IMR-90 (cell line): ENCODE results near the gene LPAR2. TPM values are rescaled to one million over a fixed set of nuclear protein-coding genes. Genes with fewer than 3 reads are reported as not detected.

Experiments
- ATAC-seq: fragments of 200-7000 bp; cut with Tn5 transposase; 2 replicates; pipeline ENCODE4 v1.9.1; 2020; ENCODE audit warnings: low read depth, mild to moderate bottlenecking, moderate library complexity
- BruUV-seq: library from RNA; stranded (reverse); fragments of 400-500 nt; replicated peaks from 2 replicates; lab custom pipeline; 2021; lab: Mats Ljungman, UMichigan
- CTCF ChIA-PET: fragments of 300-600 bp; formaldehyde crosslinking; extraction: SDS; loops from one replicate; lab custom pipeline; 2021; ENCODE audit warnings: antibody characterized with exemption; lab: Yijun Ruan, JAX
- POLR2A ChIA-PET: fragments of 300-600 bp; sonication (Branson Sonifier 250); formaldehyde crosslinking; loops from one replicate; lab custom pipeline; 2022; ENCODE audit warnings: antibody characterized with exemption; ENCODE audit not compliant: unreplicated experiment; lab: Charles Lee
- DNase-seq: peaks from one replicate; pipeline ENCODE4 v3.0.0; 2013
- H2AFZ ChIP-seq: replicated peaks from 2 replicates; pipeline ENCODE3; 2013; ENCODE audit warnings: low read length, mild to moderate bottlenecking; ENCODE audit not compliant: poor library complexity
- H2AK5ac ChIP-seq: 2 replicates; pipeline ENCODE4 v1.6.1; 2013; ENCODE audit warnings: low read depth, low read length, inconsistent platforms
- H2AK9ac ChIP-seq: replicated peaks from 2 replicates; pipeline ENCODE3; 2013; ENCODE audit warnings: mild to moderate bottlenecking, low read depth, low read length, moderate library complexity; ENCODE audit not compliant: poor library complexity
- H2BK120ac ChIP-seq: 2 replicates; pipeline ENCODE4 v1.6.1; 2013; ENCODE audit warnings: low read depth, low read length, inconsistent platforms
- H2BK15ac ChIP-seq: 3 replicates; pipeline ENCODE4 v1.6.1; 2013; ENCODE audit warnings: low read depth, low read length, inconsistent platforms
- H2BK20ac ChIP-seq: 2 replicates; pipeline ENCODE4 v1.6.1; 2013; ENCODE audit warnings: low read depth, mild to moderate bottlenecking, inconsistent platforms, low read length, moderate library complexity
- H2BK5ac ChIP-seq: 2 replicates; pipeline ENCODE4 v1.6.1; 2013; ENCODE audit warnings: mild to moderate bottlenecking, low read depth, low read length, inconsistent platforms; ENCODE audit not compliant: poor library complexity, severe bottlenecking
- H3K14ac ChIP-seq: replicated peaks from 2 replicates; pipeline ENCODE4 v1.6.1; 2013; ENCODE audit warnings: low read depth, low read length, inconsistent platforms
- H3K18ac ChIP-seq: 2 replicates; pipeline ENCODE4 v1.6.1; 2013; ENCODE audit warnings: low read depth, low read length, control low read depth
- H3K23ac ChIP-seq: 2 replicates; pipeline ENCODE4 v1.6.1; 2013; ENCODE audit warnings: low read depth, low read length, inconsistent platforms
- H3K27ac ChIP-seq: 2 replicates; pipeline ENCODE4 v1.5.1; 2013; ENCODE audit warnings: mild to moderate bottlenecking, control low read depth, low read length; ENCODE audit not compliant: insufficient read depth
- H3K27me3 ChIP-seq: 2 replicates; pipeline ENCODE4 v1.6.1; 2013; ENCODE audit warnings: low read length; ENCODE audit not compliant: control insufficient read depth, insufficient read depth
- H3K36me3 ChIP-seq: 2 replicates; pipeline ENCODE4 v1.6.1; 2013; ENCODE audit warnings: low read length, mixed read lengths; ENCODE audit not compliant: control insufficient read depth, insufficient read depth
- H3K4ac ChIP-seq: 2 replicates; pipeline ENCODE4 v1.6.1; 2013; ENCODE audit warnings: low read depth, low read length, inconsistent platforms
- H3K4me1 ChIP-seq: 2 replicates; pipeline ENCODE4 v1.6.1; 2013; ENCODE audit warnings: low read length, mixed read lengths; ENCODE audit not compliant: control insufficient read depth, insufficient read depth
- H3K4me2 ChIP-seq: 2 replicates; pipeline ENCODE4 v1.6.1; 2013; ENCODE audit warnings: low read depth, mild to moderate bottlenecking, control low read depth, low read length, moderate library complexity
- H3K4me3 ChIP-seq: 2 replicates; pipeline ENCODE4 v1.5.1; 2013; ENCODE audit warnings: low read depth, mild to moderate bottlenecking, control low read depth, low read length, moderate library complexity; ENCODE audit not compliant: insufficient read depth
- H3K56ac ChIP-seq: 2 replicates; pipeline ENCODE4 v1.6.1; 2013; ENCODE audit warnings: low read length, inconsistent platforms; ENCODE audit not compliant: insufficient read depth; ENCODE audit errors: extremely low read depth
- H3K79me1 ChIP-seq, 2 experiments: 2 replicates each; pipeline ENCODE4 v1.6.1; 2013; ENCODE audit warnings: low read length in 2 of 2, inconsistent platforms in 1 of 2, low read depth in 1 of 2
- H3K9ac ChIP-seq: 2 replicates; pipeline ENCODE4 v1.6.1; 2013; ENCODE audit warnings: low read depth, low read length, control low read depth
- H3K9me1 ChIP-seq: 2 replicates; pipeline ENCODE4 v1.6.1; 2013; ENCODE audit warnings: low read length, inconsistent platforms; ENCODE audit not compliant: insufficient read depth
- H3K9me3 ChIP-seq: 2 replicates; pipeline ENCODE4 v1.6.1; 2013; ENCODE audit warnings: low read length; ENCODE audit not compliant: control insufficient read depth, insufficient read depth
- H4K20me1 ChIP-seq: 2 replicates; pipeline ENCODE4 v1.6.1; 2013; ENCODE audit warnings: low read length, inconsistent platforms; ENCODE audit not compliant: insufficient read depth
- H4K5ac ChIP-seq: 2 replicates; pipeline ENCODE4 v1.6.1; 2013; ENCODE audit warnings: mild to moderate bottlenecking, low read depth, low read length, control low read depth
- H4K8ac ChIP-seq, 2 experiments: 2 replicates each; pipeline ENCODE4 v1.6.1; 2013; ENCODE audit warnings: low read depth in 2 of 2, low read length in 2 of 2, control low read depth in 1 of 2, inconsistent platforms in 1 of 2
- H4K91ac ChIP-seq: 2 replicates; pipeline ENCODE4 v1.6.1; 2013; ENCODE audit warnings: low read depth, low read length, inconsistent platforms; ENCODE audit not compliant: insufficient read depth
- CEBPB ChIP-seq: IDR thresholded peaks from 2 replicates; pipeline ENCODE4 v1.6.1; 2012; ENCODE audit warnings: low read depth, low read length, improper control_type of control experiment
- CHD1 ChIP-seq: IDR thresholded peaks from 2 replicates; pipeline ENCODE4 v1.6.1; 2012; ENCODE audit warnings: low read depth, low read length, improper control_type of control experiment
- ELK1 ChIP-seq: fragments of 150-350 bp; IDR thresholded peaks from 2 replicates; pipeline ENCODE4 v1.6.1; 2016; ENCODE audit warnings: low read depth, mild to moderate bottlenecking, low read length, moderate library complexity, borderline replicate concordance
- FOS ChIP-seq: fragments of 150-350 bp; IDR thresholded peaks from 2 replicates; pipeline ENCODE4 v1.6.1; 2016; ENCODE audit warnings: low read depth, low read length
- MAFK ChIP-seq: IDR thresholded peaks from 2 replicates; pipeline ENCODE4 v1.6.1; 2012; ENCODE audit warnings: low read depth, low read length, improper control_type of control experiment
- NFE2L2 ChIP-seq: fragments of 150-350 bp; IDR thresholded peaks from 2 replicates; pipeline ENCODE4 v1.6.1; 2016; ENCODE audit warnings: low read depth, mild to moderate bottlenecking, low read length
- RCOR1 ChIP-seq: IDR thresholded peaks from 2 replicates; pipeline ENCODE4 v1.6.1; 2012; ENCODE audit warnings: mild to moderate bottlenecking, low read length, improper control_type of control experiment; ENCODE audit not compliant: insufficient replicate concordance
- WGBS, 2 experiments: methylation state at CpG; one replicate each; pipeline versions ENCODE4 v1.1.5 to v1.1.7; 2013; ENCODE audit warnings: missing lambda C conversion rate in 2 of 2; ENCODE audit not compliant: insufficient read length in 1 of 2; ENCODE audit errors: extremely low coverage in 2 of 2; 5-methylcytosine and 5-hydroxymethylcytosine counted together
- dilution Hi-C: fragments of 300-500 bp; cut with HindIII; formaldehyde crosslinking; loops from one replicate; pipeline ENCODE4 v1.14.3; 2018; ENCODE audit warnings: low sequenced_read_pairs; ENCODE audit not compliant: unreplicated experiment
- in situ Hi-C: fragments of 300-500 bp; cut with MboI; formaldehyde crosslinking; loops from 3 replicates; pipeline ENCODE4 v1.14.3; 2019; ENCODE audit warnings: low sequenced_read_pairs, inconsistent platforms, mixed read lengths
- intact Hi-C: fragments of 100-400 bp; cut with micrococcal nuclease; formaldehyde crosslinking; loops from 2 replicates; pipeline ENCODE4 v1.10.0; 2022
- polyA plus RNA-seq, 3 experiments: library from polyadenylated mRNA; depleted of rRNA; stranded (reverse); fragments of >200 nt; gene quantifications; 2 replicates each; pipeline ENCODE4 v1.2.3, GENCODE V29; 2012; ENCODE audit warnings: low replicate concordance in 1 of 3
- total RNA-seq: library from RNA; depleted of rRNA; stranded (reverse); fragments of >200 nt; gene quantifications from 2 replicates; pipeline ENCODE4 v1.2.3, GENCODE V29; 2012
- TF ChIP-seq, protein P1 (sequence below): conservative IDR thresholded peaks from 2 replicates; pipeline ENCODE4 v1.5.1; 2012; ENCODE audit warnings: mild to moderate bottlenecking, low read depth, low read length, improper control_type of control experiment
- TF ChIP-seq, protein P2 (sequence below): fragments of 150-350 bp; IDR thresholded peaks from 2 replicates; pipeline ENCODE4 v1.6.1; 2017; ENCODE audit warnings: mild to moderate bottlenecking, antibody characterized with exemption, low read length, low read depth

LPAR2 gene
- total and polyA plus RNA-seq, 2 of the 4 experiments (the other 2 are of a cell fraction) = under 0.01 to 5.4 TPM

DNA sequence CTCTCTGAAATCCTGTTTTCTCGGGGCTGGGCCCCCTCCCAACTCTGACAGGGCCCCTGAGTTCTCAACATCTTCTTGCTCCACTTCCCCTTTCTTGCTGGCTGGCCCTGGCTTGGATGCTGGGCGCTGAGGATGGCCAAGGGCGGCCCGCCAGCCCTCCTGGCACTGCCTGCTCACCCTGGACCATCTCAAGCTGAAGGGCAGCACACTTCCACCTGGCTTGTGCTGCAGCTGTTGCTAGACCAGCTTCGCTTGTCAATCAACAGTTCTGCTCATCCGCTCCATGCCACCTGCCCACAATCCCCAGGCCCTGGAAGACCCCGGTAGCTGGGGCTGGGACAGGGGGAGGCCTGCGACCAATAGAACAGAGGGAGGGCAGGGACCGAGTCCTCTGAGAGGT, 22.3 kb upstream of the LPAR2 start:
- dilution Hi-C loops (no loop called here), intact Hi-C loops (no loop called here), in situ Hi-C loops (no loop called here)
- Histone ChIP-seq H3K4me1 (no peaks in the 10 kb centered on the region), H3K18ac (no peak overlapping the region), H2BK120ac (no peak overlapping the region), H2BK20ac (no peak overlapping the region), H3K9me3 (no peaks in the 10 kb centered on the region), H2BK15ac (no peak overlapping the region), H2AK9ac (no peak overlapping the region), H2AFZ (no peak overlapping the region), H4K5ac (no peak overlapping the region), H3K79me1 (peaks cover 0 to 3% of the 10 kb centered on the region in 2 experiments; a peak in 1 of 4 replicates), H3K4me3 (no peak overlapping the region), H3K27me3 (no peaks in the 10 kb centered on the region), H3K56ac (no peak overlapping the region), H3K23ac (no peak overlapping the region), H3K4me2 (no peak overlapping the region), H2BK5ac (no peak overlapping the region), H3K14ac (no peak overlapping the region), H3K36me3 (peaks cover 78% of the 10 kb centered on the region), H3K4ac (no peak overlapping the region), H3K27ac (no peak overlapping the region), H4K8ac (no peak overlapping the region), H4K20me1 (no peaks in the 10 kb centered on the region), H3K9me1 (no peaks in the 10 kb centered on the region; the same call in 1 of the 2 replicates), H4K91ac (no peak overlapping the region), H3K9ac (no peak overlapping the region), H2AK5ac (no peak overlapping the region)
- DNase-seq (no peak), ATAC-seq (no peak)
- no TSS peak for BruUV-seq
- WGBS, 2 experiments = 100% methylated on average over 4 of the region's 9 CpGs; no CpG with 5 or more reads in 1 of the 2 experiments
- TF ChIP-seq FOS (no peak), NFE2L2 (no peak), CHD1 (no peak), MAFK (no peak), ELK1 (no peak), CEBPB (no peak), RCOR1 (no peak)
- TF ChIP-seq, protein P1, sequence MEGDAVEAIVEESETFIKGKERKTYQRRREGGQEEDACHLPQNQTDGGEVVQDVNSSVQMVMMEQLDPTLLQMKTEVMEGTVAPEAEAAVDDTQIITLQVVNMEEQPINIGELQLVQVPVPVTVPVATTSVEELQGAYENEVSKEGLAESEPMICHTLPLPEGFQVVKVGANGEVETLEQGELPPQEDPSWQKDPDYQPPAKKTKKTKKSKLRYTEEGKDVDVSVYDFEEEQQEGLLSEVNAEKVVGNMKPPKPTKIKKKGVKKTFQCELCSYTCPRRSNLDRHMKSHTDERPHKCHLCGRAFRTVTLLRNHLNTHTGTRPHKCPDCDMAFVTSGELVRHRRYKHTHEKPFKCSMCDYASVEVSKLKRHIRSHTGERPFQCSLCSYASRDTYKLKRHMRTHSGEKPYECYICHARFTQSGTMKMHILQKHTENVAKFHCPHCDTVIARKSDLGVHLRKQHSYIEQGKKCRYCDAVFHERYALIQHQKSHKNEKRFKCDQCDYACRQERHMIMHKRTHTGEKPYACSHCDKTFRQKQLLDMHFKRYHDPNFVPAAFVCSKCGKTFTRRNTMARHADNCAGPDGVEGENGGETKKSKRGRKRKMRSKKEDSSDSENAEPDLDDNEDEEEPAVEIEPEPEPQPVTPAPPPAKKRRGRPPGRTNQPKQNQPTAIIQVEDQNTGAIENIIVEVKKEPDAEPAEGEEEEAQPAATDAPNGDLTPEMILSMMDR = no peak
- TF ChIP-seq, protein P2, sequence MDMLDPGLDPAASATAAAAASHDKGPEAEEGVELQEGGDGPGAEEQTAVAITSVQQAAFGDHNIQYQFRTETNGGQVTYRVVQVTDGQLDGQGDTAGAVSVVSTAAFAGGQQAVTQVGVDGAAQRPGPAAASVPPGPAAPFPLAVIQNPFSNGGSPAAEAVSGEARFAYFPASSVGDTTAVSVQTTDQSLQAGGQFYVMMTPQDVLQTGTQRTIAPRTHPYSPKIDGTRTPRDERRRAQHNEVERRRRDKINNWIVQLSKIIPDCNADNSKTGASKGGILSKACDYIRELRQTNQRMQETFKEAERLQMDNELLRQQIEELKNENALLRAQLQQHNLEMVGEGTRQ = no peak
- ChIA-PET CTCF (no interaction called here), POLR2A (no interaction called here)
